HG03354 (cell line): Measurements from ENCODE around the gene TTLL5.

Source experiments
- ATAC-seq: cut with Tn5 transposase; IDR thresholded peaks from one replicate; pipeline ENCODE4 v1.9.1; 2021; ENCODE audit warnings: mild to moderate bottlenecking; ENCODE audit not compliant: unreplicated experiment, poor library complexity, severe bottlenecking

TTLL5 gene

DNA sequence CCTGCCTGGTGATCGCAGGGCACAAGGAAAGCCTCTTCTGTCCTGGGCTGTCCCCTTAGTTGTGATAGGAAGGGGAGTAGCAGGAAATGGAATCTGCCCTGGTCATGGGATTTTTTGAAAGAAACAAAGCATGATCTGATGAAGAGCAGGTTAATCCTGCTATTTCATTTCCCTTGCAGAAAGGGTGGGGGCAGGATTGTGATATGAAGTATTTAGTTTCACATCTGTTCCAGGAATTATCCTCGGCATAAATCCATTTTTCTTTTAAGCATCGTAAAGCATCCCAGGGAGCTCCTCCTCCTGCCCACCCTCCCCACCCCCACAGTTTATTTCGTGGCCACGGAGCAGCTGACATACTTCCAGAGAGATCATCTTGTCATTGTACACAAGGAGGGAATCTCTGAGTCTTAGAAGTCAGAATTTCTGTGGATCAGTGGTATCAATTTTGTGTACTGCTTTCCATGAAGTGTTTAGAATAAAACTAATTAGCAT, 267.7 kb downstream of the TTLL5 start:
- no peak for ATAC-seq

DNA sequence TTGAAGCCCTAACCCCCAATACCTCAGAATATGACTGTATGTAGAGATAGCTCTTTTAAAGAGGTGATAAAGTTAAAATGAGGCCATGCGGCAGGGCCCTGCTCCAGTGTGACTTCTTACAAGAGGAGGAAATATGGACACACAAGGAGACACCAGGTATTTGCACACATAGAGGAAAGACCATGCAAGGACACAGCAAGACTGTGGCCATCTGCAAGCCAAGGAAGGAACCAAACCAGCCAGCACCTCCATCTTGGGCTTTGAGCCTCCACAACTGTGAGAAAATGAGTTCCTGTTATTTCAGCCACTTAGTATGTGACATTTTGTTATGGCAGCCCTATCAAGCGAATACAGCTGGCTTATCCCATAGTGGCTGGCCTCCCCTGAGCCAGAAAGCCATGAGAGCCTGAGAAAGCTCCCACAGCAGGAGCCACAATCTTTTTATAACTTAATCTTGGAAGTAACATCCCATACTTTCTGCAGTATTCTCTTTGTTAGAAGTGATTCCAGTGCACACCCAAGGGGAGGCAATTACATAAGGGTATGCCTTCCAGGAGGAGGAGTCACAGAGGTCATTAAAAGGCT, 272.8 kb downstream of the TTLL5 start:
- no peak for ATAC-seq

DNA sequence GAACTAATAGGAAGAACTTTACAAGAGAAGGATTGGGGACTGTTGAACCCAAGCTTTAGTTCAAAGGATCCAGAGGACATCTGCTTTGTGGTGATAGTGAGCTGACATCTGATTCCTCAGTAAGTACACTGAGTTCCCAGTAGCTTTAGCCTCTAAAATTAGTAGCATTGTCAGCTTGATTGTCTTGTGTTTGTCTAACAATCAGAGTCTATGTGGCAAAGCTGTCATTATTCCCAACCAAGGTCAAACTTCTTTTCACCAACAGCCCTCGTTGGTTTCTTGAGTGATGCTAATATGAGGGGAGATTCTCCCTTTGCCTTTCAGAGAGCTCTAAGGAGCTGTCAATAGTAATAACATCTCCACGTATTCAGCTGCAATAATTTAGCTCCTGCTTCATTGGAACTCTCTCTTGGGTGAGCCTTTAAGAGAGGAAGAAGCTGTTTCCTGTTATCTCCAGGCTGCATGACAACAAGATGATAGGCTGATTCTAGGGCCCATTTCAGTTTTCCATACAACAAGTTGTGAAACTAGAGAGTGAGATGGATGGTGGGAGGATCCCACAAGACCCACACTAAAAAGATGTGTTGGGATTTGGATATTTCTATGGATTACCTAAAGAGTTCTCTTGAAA, 274.1 kb downstream of the TTLL5 start:
- ATAC-seq, result no peak

DNA sequence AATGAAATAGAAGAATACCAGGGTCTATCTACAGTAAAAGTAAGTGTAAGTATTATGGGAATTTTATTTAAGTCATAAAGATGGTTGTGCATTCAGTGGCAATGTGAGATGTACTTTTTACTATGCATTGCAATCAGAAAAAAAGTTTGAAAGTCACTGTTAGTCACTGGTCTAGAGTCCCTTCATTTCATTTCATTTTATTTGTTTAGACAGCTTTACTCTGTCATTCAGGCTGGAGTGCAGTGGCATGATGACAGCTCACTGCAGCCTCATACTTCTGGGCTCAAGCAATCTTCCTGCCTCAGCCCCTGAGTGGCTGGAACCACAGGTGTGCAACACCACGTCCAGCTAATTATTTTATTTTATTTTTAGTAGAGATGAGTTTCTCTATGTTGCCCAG, 278.2 kb downstream of the TTLL5 start:
- no peak for ATAC-seq

DNA sequence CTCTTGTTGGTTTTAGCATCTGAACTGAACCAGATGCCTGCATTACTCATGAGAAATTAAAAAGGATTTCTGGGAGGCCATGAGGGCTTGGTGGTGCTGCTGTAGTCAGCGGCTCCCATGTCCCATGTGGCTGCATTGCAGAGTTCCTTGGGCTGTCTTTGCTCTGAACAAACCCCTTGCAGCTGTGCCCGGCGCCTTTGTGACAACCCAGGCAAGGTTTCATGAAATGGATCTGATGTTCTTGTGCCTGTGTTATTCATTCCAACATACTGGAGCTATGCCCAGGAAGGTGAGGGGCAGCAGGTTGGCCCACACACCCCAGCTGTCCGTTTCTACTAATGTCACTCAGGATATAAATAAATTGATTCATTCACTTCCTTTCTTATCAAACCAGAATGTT, 280.0 kb downstream of the TTLL5 start:
- ATAC-seq, result no peak

DNA sequence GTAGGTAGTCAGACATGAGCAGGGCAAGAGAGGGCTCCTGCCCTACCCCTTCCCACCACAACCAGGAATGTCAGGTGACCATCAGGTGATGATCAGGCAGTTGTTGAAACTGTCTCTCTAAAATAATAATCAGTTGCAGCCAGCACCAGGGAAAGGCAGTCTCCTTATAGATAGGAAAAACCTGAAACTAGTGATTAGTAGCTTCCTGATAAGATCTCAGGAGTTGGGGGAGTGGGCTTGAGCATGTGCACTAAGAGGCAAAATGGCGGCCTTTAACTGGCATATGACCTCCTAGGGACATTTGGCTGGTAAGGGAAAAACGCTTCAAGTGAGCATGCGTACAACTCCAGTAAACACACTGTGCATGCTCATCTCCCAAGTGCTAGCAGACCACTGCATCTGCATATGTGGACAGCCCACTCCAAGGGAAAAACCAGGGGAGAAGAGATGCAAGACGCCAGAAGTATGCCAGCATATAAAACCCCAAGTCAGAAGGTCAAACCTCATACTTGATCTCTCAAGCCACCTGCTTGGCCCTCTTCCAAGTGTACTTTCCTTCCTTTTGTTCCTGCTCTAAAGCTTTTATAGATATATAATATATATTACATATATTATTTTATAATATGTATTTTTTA, 283.7 kb downstream of the TTLL5 start:
- no peak for ATAC-seq

DNA sequence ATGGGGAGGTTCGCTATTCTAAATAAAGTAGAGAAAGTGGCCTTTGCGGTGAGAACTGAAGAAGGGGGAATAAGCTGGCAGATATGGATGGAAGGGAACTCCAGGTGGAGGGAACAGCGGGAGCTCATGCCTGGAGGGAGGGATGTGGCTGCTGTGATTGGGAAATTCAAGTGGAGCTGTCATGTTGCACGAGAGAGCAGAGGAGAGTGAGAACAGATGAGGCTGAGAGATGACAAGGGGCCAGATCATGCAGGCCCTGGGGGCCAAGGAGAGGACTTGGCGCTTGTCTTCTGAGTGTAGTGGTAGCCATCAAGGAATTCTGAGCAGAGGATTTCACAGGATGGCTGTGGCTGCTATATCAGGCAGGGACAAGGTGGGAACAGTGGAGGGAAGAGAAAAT, 285.7 kb downstream of the TTLL5 start:
- no peak for ATAC-seq

DNA sequence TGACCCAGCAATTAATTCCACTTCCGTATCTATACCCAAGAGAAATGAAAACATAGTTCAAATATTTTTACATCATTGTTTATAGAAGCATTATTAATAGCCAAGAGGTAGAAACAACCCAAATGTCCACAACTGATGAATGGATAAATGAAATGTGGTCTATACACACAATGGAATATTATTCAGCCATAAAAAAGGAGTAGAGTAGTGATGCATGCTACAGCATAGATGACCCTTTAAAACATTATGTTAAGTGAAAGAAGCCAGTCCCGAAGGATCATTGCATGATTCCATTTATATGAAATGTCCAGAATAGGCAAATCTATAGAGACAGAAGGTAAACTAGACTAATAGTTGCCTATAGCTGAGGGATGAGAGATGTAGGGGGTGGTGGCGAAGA, 291.4 kb downstream of the TTLL5 start:
- no peak for ATAC-seq

DNA sequence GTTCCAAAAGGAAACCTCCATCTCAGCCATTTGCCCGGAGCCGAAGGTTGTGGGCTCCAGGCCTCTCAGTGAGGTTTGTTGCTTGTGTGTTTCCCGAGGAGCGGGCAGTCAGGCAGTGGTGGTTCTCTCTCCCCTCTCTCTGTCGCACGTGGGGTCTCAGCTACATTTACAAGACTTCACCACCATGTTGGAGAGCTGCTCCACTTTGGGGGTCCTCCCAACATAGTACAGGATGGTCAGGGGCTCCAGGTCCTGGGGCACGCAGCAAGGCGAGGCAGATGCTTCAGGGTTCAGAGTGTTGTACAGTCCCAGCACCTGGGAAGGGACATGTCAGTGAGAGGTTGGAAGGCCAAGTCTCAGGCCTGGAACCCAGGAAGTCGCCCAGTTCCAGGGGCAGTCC, 298.0 kb downstream of the TTLL5 start:
- no peak for ATAC-seq

DNA sequence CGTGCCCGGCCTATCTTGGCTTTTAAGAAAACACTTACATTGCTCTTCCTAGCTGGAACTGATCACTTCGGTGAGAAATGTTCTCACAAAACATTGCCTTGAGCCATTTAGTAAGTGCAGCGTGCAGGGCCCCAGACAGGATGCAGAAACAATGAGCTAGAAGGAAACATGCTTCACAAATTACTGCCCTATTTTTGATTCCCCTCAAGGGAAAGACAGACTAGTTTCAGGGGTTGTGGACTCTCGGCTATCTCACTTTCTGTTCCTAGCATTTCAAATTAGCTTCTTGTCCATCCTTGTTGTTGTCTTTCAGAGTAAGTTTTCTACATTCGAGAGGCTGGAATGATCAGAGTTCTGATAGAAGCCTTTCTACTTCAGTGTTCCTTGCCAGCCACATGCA, 299.2 kb downstream of the TTLL5 start:
- peak; percentile 92 for ATAC-seq

DNA sequence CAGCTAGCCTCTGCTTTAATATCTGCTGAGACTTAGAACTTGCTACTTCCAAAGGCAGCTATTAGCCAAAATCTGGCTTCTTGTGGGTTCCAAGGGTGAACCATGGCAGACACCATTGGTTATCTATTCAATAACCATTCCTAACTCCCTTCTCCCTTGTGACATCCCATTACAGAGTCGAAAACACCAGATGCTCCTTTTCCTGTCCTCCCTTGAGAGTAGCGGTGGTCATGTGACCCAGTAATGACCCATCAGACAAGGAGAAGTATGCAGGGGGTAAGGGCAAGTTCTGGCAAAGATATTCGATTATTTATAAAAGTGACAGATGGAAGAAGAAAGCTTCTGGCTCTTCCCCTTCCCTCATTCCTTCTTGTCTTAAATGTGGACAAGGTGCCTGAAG, 300.6 kb downstream of the TTLL5 start:
- ATAC-seq, result no peak

DNA sequence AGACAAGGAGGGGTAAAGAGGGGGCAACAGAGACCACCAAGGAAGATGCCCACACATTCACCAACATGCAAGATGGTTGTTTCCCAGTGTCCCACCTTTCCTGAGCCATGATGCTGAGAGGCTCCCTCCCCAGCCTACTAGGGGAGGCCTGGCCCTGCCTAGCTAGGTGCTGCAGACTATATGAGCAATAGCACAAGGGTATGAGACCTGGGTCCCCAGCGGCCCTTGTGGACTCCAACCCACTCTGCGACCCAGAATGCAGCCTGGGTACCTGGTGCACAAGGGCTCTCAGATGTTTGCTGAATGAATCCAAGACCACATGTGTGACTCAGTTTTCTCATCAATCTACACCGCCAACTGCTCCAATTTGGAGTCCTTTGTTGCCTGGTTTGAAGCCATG, 306.8 kb downstream of the TTLL5 start:
- ATAC-seq, result no peak

DNA sequence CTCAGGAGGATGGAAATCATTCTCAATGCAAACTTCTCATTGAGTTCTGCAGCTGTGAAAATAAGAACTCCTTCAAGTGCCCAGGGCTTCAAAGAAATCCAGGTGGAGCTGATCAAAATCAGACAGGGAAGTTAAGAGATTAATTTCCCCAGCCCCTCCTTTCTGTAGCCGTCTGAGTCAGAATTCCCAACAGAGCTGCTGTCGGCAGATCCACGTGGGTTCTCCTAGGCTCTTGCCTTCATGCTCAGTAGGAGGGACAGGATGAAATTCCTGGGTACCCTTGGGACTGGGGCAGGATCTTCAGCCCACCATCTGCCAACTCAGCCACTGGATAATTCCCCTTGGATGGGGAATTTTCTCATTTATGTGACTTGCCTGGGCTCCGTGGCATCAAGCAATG, 307.4 kb downstream of the TTLL5 start:
- ATAC-seq, result no peak

DNA sequence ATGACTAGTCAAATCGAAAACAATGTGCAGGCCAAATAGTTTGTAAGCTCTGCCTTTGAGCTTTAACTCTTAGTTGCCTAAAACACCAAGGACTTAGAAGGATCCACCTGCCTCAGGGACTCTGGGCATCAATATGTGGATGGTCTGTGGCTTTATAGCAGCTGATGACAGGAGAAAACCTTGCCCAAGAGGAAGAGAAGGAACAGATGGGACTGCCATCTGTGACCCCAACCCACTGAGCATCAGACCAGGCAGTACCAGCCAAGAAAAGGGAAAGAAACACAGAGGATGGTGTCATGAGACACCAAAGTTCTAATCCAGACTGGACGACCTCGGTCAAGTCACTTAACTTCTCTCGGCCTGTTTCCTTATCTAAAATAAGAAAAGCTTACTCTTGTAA, 308.1 kb downstream of the TTLL5 start:
- ATAC-seq, result no peak

DNA sequence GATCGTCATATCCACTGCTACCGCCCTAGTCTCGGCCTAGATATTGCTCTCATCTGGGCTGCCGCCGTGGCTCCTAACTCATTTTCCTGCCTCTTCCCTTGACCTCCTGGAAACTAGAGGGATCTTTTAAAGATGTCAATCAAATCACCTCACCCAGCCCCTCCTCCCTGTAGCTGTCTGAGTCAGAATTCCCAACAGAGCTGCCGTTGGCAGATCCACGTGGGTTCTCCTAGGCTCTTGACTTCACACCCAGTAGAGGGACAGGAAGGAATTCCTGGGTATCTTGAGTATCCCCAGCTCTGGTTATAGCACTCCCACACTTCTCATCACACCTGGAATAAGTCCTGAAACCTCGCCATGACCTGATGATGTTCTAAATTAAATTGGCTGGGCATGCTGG, 308.8 kb downstream of the TTLL5 start:
- no peak for ATAC-seq

DNA sequence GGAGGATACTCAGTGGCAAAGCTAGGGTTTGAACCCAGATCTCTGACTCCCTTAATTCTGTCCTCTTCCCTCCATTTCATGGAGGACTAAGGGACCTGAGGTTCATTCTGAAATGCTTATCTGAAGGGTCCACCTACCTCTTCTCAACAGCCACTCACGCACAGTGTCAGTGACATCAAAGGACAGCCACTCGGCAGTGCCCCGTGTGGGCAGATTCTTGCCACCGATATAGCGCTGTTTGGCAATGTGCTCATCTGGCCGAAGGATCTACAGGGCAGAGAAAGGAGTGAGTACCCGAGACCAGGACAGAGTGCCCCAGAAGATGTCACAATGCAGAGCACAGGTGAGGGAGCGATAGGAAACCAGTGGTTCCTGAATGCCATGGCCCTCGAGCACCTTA, 309.9 kb downstream of the TTLL5 start:
- ATAC-seq, result no peak

DNA sequence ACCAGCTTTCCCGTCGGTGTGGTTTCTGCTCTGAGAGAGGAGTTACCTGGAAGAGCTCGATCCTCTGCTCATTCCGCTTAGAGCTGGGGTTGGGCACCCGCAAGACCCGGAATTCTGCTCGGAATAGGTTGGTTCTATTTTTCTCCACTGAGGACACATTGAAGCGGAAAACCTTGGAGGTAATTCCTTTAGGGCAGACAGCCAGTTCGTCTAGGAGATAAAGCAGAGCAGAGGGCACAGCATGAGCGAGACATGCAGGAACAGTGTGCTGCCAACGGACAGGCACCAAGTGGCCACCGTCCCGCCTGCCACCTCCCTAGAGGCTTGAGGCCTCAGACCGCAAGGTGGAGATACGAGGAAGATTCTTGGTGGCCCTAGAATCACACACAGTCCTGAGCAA, 310.5 kb downstream of the TTLL5 start:
- ATAC-seq, result no peak

DNA sequence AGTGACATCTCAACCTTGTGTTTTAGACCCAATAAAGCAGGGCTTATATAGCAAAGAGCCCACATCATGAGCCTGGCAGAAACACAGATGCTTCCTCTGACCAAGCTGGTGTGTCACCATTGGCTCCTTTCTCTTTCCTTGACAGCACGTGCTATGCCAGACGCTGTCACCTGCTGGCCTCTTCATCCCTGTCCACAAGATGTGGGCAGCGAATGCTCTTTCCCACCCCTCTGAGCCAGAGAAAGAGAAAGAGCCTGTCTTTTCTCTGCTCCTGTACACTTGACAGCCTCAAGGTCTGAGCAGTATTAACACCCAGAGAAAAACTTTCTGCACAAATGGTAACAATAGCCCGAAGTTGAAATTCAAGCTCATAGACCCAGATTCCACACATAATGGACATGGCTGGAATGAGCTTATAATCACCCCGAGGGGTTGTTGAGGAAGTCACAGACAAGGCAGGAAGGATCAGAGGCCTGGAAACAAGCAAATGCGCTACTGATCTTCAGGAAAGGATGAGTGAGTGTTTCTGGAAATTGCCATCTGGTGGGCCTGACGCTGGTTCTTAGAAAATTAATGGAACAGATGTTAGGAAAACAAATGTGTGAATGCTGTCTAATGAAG, 311.9 kb downstream of the TTLL5 start:
- ATAC-seq, result no peak

DNA sequence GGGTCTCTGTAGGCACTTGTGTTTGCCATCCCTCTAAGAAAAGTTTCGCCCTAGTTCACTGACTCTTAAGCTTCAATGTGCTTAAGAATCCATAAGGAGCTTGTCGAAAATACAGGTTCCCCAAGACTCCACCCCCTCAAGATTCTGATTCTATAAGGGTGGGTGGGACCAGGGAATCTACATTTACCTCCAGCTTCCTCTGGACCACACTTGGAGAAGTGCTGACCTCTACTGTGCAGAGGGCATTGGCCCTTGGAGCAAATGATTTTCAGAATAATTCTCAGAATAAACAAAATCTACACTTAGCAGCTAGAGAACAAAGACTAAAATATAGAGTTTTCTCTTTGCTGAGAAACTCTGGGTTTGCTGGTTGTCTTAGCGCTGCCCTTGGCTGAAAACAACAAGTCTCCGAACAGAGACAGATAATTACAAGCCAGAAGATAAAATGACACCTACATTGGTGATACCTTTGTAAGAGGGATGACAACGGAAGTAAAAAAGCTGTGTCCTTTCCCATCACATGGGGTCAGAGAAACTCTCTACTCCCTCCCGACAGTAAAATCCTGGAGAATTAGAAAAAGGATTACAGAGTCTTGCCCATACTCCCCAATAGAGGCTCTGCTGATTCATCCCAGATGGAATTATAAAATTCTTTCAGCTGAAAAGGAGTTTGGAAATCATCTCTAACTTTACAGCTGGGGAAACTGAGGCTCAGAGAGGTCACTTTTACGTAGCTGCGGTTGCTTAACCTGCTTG, 316.0 kb downstream of the TTLL5 start:
- no peak for ATAC-seq

DNA sequence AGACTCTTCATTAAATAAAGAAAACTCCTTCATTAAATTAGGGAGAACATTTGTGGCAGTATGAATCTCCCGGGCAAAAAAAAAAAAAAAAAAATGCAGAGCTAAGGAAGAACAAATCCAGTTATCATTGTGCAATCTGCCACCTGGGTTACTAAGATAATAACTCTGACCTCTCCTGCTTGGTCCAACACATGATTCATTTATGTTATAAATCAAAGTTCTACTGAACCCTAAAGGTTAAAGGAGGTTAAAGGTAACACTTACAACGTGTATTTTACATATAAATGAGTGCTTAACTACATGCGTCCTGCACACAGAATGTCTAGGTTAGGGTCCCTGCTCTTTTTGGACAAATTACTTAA, 316.5 kb downstream of the TTLL5 start:
- no peak for ATAC-seq
